Jurkat, Clone E6-1 (cell line): Measurements from ENCODE around the gene KDM6A.
"Not testable (repeated sequence)": the region's sequence is repeated elsewhere in the genome, so short reads cannot be mapped to it uniquely, and the experiment has no call there.

Experiments
- DNase-seq: peaks from one replicate; pipeline ENCODE4 v3.0.0-alpha.2; 2011; ENCODE audit warnings: low read depth, low spot score
- H3K4me3 ChIP-seq: 2 replicates; pipeline ENCODE4 v1.5.1; 2011; ENCODE audit warnings: mild to moderate bottlenecking, low read length, control low read depth, moderate library complexity

Gene KDM6A

DNA sequence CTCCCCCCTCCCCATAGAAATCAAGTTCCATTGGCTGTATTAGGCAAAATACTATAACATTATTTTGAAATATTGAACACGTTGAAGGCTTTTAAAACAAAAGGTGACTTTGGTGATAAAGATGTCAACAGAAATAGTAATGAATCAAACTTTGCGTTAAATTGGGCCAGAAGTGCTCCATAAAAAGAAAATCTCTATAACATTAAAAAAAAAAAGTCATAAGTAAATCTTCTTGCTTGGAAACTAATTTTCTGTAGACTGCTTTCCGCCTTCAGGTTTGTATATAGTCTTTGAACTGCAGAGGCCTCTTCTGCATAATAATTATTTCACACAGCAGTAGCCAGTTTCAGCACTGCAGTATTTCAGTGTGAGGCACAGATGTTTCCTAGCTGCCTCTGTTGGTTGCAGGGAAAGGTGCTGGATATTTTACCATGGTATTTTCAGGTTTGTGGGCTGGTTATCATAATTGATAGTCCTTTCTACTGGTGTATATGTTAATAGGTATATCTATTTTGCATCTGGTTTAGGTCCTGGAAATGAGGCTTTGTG is 158.9 kb downstream of the KDM6A start:
- DNase-seq = no peak

DNA sequence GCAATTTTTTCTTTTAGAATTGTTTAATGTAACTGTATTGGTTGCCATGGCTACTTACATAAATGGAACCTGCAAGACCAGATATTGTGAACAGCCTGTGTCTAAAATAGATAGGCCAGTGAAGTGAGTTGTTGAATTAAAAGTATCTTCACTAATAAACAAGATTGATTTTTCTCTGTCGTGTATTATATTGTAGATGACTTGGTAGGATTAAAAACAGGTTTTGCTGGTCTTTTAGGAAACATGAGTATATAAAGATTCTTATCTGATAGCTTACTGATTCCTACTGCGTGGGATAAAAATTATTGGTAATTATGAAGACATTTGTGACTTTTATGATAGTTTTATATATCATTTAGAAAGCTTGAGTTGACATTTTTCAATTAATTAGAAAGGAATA is 162.1 kb downstream of the KDM6A start:
- no peak for DNase-seq
- no peak overlapping the region for H3K4me3 ChIP-seq

More for the DNA sequence above, 158.9 kb downstream of the KDM6A start:
- H3K4me3 ChIP-seq = no peak overlapping the region

DNA sequence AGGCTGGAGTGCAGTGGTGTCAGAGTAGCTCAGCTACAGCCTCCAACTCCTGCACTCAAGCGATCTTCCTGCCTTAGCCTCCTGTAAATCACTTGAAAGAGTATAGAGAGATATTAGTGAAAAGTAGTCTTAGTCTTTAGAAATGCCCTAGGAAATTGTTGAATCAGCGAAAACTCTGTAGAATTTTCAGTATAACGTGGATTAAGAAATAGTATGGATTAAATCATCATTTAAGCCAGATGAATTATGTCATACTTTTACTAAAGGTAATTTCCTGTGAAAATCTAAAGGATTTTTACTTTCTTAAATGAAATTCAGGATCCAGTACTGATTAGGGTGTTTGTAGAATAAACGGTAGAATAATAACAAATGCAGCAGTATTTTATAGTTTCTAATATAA is 163.2 kb downstream of the KDM6A start:
- no peak for DNase-seq
- H3K4me3 ChIP-seq = no peak overlapping the region

DNA sequence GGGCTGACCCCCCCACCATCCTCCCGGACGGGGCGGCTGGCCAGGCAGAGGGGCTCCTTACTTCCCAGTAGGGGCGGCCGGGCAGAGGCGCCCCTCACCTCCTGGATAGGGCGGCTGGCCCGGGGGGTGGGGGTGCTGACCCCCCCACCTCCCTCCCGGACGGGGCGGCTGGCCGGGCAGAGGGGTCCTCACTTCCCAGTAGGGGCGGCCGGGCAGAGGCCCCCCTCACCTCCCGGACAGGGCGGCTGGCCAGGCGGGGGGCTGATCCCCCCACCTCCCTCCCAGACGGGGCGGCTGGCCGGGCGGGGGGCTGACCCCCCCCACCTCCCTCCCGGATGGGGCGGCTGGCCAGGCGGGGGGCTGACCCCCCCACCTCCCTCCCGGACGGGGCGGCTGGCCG is 167.1 kb downstream of the KDM6A start:
- DNase-seq, H3K4me3 ChIP-seq: not testable (repeated sequence)

DNA sequence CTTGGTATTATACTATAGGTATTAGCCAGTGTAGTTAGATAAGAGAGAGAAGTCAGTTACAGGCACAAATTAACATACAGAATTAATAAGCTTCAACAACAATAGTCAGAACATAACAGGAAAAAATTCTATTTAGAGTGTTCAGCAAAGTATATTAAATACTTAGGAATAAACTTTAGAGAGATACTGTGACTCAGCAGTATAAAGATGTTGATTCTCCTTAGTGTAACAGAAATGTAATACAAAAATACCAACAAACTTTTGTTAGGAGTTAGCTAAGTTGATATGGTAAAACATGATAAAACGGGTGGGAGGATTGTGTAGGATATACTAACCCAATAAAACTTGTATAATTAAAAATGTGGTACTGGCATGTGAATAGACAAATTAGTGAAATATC is 173.4 kb downstream of the KDM6A start:
- DNase-seq = no peak
- no peak overlapping the region for H3K4me3 ChIP-seq

DNA sequence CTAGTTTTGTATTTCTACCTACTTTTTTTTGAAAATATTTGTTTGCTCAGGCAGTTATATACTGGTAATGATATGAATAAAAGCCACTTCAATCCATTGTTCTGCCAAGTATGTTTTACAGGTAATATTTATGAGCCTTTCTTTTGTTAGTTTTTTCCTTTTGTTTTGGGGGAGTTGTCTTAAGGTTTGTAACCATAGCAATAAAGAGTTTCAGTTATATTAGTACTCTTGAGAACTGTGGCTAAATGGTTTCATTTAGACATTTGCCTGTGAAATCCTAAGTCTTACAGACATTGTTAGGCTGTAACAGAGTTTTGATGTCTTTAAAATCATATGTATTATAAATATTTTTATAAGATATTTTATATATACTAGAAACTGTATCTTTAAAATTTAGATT is 177.6 kb downstream of the KDM6A start:
- H3K4me3 ChIP-seq = no peak overlapping the region
- DNase-seq = no peak

DNA sequence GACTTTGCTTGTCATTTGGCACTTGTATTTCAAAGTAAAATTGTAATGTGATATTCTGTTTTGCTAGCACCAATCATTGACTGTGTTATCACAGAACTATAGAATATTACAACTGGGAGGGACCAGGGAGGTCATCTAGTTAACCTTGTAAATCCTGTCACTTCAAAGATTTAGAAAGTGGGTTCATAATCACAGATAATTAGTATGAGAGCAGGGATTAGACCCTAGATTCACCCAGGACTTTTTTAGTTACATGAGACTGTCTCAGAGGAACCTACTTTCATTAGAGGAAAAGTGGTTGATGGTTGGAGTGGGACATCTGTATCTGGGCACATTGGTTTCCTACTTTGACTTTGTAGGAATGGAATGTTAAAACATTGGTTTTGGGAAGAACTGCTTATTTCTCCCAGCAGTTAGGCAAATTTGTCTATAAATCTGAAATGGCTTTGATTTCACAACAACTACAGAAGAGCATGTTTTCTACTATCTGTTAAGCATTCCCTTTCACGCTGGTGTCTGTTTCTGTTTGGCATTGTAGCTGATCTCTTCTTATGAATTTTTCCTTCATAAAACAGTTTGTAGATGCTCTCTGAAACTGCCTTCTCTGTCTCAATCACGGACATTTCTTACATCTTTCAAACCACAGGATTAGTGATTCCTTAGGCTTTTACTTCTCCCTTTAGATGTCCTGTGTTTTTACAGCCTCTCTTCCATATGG is 183.6 kb downstream of the KDM6A start:
- DNase-seq = no peak
- H3K4me3 ChIP-seq = no peak overlapping the region

DNA sequence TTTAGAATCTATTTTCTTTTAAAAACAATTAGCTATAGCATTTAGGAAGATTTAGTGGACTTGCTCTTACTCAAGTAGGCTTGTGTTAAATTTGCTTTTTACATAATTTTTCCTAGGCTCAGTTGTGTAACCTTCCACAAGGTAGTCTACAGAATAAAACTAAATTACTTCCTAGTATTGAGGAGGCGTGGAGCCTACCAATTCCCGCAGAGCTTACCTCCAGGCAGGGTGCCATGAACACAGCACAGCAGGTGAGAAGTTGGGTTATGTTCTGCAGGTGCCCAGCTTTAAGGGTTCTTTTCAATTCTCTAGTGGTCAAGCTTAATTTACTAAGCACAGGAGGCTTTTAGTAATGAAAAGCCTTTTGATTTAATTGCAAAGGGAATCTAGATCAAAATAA is 186.9 kb downstream of the KDM6A start:
- DNase-seq, H3K4me3 ChIP-seq: not testable (repeated sequence)

DNA sequence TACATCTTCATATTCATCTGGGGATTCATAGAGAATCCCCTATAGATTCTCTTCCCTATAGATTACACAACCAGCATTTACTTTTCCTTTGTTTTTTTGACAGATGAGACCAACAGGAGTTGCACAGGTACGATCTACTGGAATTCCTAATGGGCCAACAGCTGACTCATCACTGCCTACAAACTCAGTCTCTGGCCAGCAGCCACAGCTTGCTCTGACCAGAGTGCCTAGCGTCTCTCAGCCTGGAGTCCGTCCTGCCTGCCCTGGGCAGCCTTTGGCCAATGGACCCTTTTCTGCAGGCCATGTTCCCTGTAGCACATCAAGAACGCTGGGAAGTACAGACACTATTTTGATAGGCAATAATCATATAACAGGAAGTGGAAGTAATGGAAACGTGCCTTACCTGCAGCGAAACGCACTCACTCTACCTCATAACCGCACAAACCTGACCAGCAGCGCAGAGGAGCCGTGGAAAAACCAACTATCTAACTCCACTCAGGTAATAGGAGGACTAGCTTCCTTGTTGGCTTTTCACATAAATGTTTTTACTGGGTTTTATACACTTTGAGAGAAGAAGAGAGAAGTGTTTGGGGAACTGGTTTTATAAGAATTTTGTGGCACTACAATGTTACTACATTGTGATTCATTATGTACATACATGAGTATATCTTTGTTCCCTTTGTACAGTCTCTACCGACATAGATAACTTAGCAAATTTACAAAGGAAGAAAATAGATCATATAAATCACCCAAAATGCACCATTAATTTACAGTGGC is 190.5 kb downstream of the KDM6A start:
- no peak overlapping the region for H3K4me3 ChIP-seq
- no peak for DNase-seq

DNA sequence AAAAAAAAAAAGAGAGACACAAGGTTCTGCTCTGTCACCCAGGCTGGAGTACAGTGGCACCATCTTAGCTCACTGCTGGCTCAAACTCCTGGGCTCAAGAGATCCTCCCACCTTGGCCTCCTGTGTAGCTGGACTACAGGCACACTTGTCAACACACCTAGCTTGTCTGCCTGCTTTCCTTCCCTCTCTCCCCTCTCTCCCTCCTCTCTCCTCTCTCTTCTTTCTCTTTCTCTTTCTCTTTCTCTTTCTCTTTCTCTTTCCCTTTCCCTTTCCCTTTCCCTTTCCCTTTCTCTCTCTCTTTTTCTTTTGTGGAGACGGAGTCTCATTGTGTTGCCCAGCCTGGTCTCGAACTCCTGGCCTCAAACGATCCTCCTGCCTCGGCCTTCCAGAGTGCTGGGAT is 195.6 kb downstream of the KDM6A start:
- DNase-seq = no peak
- H3K4me3 ChIP-seq = no peak overlapping the region

DNA sequence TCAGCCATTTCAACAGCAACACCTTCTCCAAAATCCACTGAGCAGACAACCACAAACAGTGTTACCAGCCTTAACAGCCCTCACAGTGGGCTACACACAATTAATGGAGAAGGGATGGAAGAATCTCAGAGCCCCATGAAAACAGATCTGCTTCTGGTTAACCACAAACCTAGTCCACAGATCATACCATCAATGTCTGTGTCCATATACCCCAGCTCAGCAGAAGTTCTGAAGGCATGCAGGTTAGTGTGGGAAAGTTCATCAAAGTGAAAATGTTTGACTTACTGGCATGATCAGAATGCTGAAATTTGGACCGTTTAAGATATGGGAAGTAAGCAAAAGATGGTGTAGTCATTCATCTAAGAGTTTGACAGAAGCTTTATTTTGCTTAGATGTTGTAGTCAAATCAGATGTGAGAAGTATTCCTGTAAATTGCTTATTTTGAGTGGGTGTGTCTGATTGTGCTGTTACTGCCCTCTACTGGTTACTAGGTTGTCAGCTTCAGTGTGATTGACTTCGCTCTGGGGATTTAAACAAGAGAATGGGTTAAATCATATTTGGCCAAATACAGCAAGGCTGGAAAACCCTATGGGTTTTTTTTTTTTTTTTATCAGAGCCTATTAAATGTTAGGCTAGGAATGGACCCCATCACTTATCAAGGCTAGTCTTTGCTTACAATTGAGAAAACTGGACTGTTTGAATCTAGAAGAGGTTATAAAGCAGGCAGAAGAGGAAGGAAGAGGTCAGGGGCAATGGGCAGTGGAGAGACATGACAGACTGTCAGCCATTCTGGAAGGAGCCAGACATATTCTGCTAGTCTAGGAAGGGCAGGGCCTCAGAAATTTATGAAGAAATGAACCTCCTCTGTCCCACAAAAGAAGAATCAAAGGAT is 197.4 kb downstream of the KDM6A start:
- peak; percentile 56 for DNase-seq
- no peak overlapping the region for H3K4me3 ChIP-seq

DNA sequence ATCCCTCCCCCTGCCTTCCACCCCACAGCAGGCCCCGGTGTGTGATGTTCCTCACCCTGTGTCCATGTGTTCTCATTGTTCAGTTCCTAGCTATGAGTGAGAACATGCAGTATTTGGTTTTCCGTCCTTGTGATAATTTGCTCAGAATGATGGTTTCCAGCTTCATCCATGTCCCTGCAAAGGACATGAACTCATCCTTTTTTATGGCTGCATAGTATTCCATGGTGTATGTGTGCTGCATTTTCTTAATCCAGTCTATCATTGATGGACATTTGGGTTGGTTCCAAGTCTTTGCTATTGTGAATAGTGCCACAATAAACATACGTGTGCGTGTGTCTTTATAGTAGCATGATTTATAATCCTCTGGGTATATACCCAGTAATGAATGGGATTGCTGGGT is 200.0 kb downstream of the KDM6A start:
- not testable (repeated sequence) for H3K4me3 ChIP-seq, DNase-seq

DNA sequence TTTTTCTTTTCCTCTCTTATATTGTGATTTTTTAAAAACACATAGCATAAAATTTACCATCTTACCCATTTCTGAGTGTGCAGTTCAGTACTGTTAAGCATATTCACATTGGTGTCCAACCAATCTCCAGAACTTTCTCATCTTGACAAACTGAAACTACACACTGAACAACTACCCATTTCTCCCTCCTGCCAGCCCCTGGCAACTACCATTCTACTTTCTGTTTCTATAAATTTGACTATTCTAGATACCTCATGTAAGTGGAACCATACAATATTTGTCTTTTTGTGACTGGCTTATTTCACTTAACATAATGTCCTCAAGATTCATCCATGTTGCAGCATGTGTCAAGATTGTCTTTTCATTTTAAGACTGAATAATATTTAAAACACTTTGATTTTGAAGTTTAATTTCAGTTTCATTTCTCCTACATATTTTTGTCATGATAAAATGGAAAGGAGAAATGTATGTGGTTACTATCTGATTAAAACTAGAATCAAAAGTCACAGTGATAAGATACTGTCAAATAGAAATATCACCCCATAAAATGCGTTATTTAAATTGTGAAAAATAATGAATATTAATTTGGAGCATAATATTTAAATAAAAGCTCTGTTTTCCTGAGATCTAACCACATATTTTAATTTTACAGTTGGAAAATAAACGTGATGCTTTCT is 204.9 kb downstream of the KDM6A start:
- no peak overlapping the region for H3K4me3 ChIP-seq
- DNase-seq = no peak

DNA sequence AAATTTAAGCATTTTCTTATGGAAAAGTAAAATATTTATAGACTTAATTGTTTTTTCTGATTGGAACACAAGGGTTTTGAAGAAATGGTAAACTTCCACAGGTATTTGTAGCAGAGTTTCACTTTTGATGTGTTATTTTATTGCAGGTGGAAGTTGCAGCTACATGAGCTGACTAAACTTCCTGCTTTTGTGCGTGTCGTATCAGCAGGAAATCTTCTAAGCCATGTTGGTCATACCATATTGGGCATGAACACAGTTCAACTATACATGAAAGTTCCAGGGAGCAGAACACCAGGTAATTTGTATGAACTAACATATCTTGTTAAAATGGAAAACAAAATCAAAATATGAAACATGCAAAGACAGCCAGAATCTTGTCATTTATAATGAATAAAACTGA is 210.3 kb downstream of the KDM6A start:
- H3K4me3 ChIP-seq = no peak overlapping the region
- peak; percentile 15 for DNase-seq

DNA sequence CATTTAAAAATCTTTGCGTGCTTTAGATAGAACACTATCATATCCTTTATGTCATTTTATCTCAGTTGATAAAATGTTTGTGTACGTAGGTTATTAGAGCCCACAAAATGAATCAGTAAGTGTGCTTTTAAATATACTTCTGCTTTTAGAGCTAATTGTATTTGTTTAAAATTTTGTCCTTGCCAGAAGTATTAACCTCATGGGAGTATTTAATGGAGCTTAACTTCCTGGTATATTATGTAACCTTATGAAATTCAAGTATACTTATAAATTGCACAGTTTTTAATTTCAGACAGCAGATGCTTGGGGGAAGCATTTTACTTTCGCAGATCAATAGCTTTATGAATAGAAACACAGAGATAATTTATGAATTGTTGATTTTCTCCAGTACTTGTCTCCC is 237.5 kb downstream of the KDM6A start:
- DNase-seq = no peak
- H3K4me3 ChIP-seq = no peak overlapping the region

DNA sequence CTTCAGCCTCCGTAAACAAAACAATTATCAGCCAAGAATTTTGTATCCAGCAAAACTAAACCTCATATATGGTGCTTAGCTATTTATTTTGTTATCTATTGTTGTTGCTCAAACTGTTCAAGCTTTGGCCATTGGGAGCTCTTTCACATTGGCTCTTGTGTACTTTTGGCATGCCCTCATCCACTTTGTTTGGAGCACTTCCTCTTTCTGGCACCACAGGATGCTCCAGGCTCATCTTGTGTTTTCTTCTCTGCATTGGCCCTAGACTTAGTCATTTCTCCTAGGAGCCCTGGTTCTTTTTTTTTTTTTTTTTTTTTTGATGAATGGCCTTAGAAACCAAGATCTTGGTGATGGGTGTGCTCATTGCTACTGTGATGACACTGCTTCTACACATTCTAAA is 253.2 kb downstream of the KDM6A start:
- no peak for DNase-seq
- no peak overlapping the region for H3K4me3 ChIP-seq

DNA sequence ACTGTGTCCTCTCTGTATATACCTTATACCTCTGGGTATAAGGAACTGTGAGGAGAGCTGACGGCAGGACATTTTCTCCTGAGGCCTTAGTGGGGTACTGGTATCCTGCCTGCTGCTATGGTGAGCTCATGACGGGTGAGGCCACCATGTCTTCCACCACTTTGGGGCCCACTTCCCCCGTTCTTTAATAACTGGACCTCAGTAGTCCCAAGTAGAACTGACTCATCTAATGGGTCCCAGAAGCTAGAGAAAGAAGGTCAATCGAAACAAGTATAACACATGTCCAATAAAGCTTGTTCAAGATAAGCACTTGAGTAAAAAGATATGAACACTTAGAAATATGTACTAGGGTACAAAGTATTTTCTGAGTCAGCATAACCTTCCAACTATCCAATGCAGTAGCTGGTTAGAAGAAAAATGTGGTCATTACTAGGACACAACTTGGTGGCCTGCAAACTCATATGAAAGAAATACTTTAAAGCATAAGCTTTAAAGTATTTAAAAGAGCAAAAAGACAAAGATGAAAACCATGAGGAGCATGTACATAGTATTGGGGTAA is 256.0 kb downstream of the KDM6A start:
- DNase-seq = no peak
- no peak overlapping the region for H3K4me3 ChIP-seq

DNA sequence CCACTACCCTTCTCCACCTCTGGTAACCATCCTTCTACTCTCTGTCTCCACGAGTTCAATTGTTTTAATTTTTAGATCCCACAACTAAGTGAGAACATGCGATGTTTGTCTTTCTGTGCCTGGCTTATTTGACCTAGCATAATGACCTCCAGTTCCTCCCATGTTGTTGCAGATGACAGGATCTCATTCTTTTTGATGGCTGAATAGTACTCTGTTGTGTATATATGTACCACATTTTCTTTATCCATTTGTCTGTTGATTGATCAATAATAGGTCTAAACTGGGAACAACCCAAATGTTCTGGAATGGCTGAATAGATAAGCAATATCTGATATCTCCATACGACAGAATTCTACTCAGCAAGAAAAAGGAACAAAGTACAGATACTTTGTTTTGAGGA is 260.5 kb downstream of the KDM6A start:
- H3K4me3 ChIP-seq = no peak overlapping the region
- no peak for DNase-seq

DNA sequence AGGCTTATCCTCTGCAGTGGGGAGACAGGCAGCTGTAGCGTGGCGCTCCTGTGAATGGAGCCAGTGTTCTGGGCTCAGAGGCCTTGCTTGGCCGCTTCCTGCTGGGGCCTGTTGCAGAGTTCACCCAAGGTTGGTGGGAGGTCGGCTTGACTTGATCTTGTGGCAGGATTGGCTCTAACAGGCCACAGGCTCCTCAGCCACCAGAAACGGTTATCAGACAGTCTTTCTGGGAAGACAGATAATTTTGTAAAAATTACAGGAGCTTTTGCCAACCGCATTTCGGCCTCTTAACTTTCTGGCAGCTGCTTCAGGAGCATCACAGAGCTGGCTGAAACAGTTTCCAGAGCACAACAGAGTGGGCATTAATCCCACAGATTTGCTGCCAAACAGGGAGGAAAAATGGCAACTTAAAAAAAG is 261.3 kb downstream of the KDM6A start:
- DNase-seq = no peak
- no peak overlapping the region for H3K4me3 ChIP-seq
